H1 (cell line): ENCODE measurements around the gene B4GALT7. TPM values are rescaled to one million over a fixed set of nuclear protein-coding genes. Genes with fewer than 3 reads are reported as not detected.

Experiments
- ATF2 ChIP-seq: IDR thresholded peaks from 2 replicates; pipeline ENCODE4 v1.6.1; 2012; ENCODE audit warnings: low read length, inconsistent platforms
- BACH1 ChIP-seq: IDR thresholded peaks from 2 replicates; pipeline ENCODE4 v1.6.1; 2012; ENCODE audit warnings: low read length, improper control_type of control experiment
- EP300 ChIP-seq, 2 experiments: IDR thresholded peaks; 1 replicate in 1 of 2; 2 replicates in 1 of 2; pipeline ENCODE4 v1.6.1; 2011 to 2012; ENCODE audit warnings: low read depth in 2 of 2, low read length in 2 of 2, mild to moderate bottlenecking in 2 of 2, borderline replicate concordance in 1 of 2, inconsistent platforms in 1 of 2, moderate library complexity in 1 of 2
- polyA plus RNA-seq, 7 experiments: library from polyadenylated mRNA; depleted of rRNA in 3 of 7; stranded (reverse) in 5 of 7; unstranded in 2 of 7; fragments of >200 nt in 5 of 7; fragments of 200-250 nt in 2 of 7; gene quantifications; 1 replicate in 5 of 7; 2 replicates in 1 of 7; 4 replicates in 1 of 7; pipeline versions ENCODE4 v1.2.1 to v1.2.3, GENCODE V29; 2011 to 2013; ENCODE audit warnings: missing spikeins in 2 of 7, mixed read lengths in 2 of 7
- total RNA-seq: library from RNA; stranded (reverse); fragmentation: NEBNext Ultra II Directional; extraction: Animal tissue kit (Norgen Biotek cat#: 25700); gene quantifications from 2 replicates; pipeline ENCODE4 v1.2.1, GENCODE V29; 2021
- TF ChIP-seq, protein P1 (sequence below): IDR thresholded peaks from 2 replicates; pipeline ENCODE4 v1.6.1; 2011; ENCODE audit warnings: low read length, improper control_type of control experiment

The B4GALT7 gene
- total and polyA plus RNA-seq, 2 of the 8 experiments (the other 6 are each of a cell fraction or from before 2014, with no cell fraction given), result 18.7 to 31.9 TPM

DNA sequence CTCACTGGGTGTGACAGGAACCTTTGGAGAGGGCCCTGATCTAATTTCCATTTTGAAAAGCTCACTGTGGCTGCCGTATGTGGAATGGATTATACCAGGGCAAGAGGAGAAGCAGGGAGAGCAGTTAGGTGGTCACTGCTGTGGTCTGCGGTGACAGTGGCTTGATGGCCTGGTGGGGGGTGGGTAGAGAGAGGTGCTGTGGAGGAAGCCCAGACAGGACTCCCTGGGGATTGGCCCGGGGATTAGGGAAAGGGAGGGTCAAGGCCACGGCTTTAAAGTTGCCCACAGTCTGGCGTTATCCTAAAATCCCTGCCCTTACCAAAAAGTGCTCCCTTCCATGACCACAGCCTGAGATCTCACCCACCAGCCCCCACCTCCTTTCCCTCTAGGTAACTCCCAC is 4.7 kb downstream of the B4GALT7 start (continued):
- TF ChIP-seq, protein P1, sequence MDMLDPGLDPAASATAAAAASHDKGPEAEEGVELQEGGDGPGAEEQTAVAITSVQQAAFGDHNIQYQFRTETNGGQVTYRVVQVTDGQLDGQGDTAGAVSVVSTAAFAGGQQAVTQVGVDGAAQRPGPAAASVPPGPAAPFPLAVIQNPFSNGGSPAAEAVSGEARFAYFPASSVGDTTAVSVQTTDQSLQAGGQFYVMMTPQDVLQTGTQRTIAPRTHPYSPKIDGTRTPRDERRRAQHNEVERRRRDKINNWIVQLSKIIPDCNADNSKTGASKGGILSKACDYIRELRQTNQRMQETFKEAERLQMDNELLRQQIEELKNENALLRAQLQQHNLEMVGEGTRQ, result no peak
- no peak for TF ChIP-seq BACH1
- TF ChIP-seq EP300 (IDR thresholded peaks at IDR 0.05; ENCODE audit: borderline replicate concordance in 1 of 2, low read depth in 2 of 2, low read length in 2 of 2), result no peak
- TF ChIP-seq ATF2, result no peak
